Left colon (tissue), 2 donors: Measurements from ENCODE around the gene ST3GAL2. TPM values are rescaled to one million over a fixed set of nuclear protein-coding genes. Genes with fewer than 3 reads are reported as not detected.

Experiments
- total RNA-seq, 2 donors: library from RNA; stranded (reverse); fragmentation: NEBNext Ultra II Directional; extraction: Animal tissue kit (Norgen Biotek cat#: 25700); gene quantifications; one replicate each; pipeline ENCODE4 v1.2.1, GENCODE V29; 2021
- donor health status: DM: no; HTN: no; CAD: no.
- donor health status: DM: yes; HTN: yes; CAD: no.

Gene ST3GAL2
- total RNA-seq, 2 donors from 2014 or later: 6.0 to 8.7 TPM

Other genes with a start within 250 kb of the ST3GAL2 start
- gene EXOSC6, start 187.2 kb downstream of the ST3GAL2 start, total RNA-seq: 10 to 100 TPM; 15.0 to 19.6 TPM
- gene AARS1, start 149.6 kb downstream of the ST3GAL2 start, total RNA-seq: 10 to 100 TPM; 38.9 to 62.4 TPM
- gene DDX19B, start 139.9 kb downstream of the ST3GAL2 start, total RNA-seq: 10 to 100 TPM; 27.3 to 28.2 TPM
- 10 to 100 TPM; 16.1 to 19.0 TPM for gene DDX19A, start 92.2 kb downstream of the ST3GAL2 start, total RNA-seq
- gene FCSK, start 15.5 kb upstream of the ST3GAL2 start, total RNA-seq: 10 to 100 TPM; 36.5 to 48.8 TPM
- 10 to 100 TPM; 49.5 to 54.4 TPM for gene COG4, start 84.5 kb upstream of the ST3GAL2 start, total RNA-seq
- gene SF3B3, start 84.7 kb upstream of the ST3GAL2 start, total RNA-seq: 100 to 1,000 TPM; 133 to 168 TPM
- 1 to 10 TPM in 1 of 2 donors, under 1 TPM in 1; 0.89 to 1.5 TPM for gene IL34, start 207.5 kb upstream of the ST3GAL2 start, total RNA-seq
- gene MTSS2, start 247.0 kb upstream of the ST3GAL2 start, total RNA-seq: 10 to 100 TPM; 21.5 to 28.3 TPM